Airway epithelial cell (primary cell): ENCODE data around the gene TMEM250. TPM values are rescaled to one million over a fixed set of nuclear protein-coding genes. Genes with fewer than 3 reads are reported as not detected.

Source experiments
- total RNA-seq: library from RNA; depleted of rRNA; stranded (reverse); fragments of >200 nt; gene quantifications from 2 replicates; pipeline ENCODE4 v1.2.3, GENCODE V29; 2015

Gene TMEM250, protein sequence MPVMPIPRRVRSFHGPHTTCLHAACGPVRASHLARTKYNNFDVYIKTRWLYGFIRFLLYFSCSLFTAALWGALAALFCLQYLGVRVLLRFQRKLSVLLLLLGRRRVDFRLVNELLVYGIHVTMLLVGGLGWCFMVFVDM
- 58.1 and 58.7 TPM in 2 replicates for total RNA-seq

DNA sequence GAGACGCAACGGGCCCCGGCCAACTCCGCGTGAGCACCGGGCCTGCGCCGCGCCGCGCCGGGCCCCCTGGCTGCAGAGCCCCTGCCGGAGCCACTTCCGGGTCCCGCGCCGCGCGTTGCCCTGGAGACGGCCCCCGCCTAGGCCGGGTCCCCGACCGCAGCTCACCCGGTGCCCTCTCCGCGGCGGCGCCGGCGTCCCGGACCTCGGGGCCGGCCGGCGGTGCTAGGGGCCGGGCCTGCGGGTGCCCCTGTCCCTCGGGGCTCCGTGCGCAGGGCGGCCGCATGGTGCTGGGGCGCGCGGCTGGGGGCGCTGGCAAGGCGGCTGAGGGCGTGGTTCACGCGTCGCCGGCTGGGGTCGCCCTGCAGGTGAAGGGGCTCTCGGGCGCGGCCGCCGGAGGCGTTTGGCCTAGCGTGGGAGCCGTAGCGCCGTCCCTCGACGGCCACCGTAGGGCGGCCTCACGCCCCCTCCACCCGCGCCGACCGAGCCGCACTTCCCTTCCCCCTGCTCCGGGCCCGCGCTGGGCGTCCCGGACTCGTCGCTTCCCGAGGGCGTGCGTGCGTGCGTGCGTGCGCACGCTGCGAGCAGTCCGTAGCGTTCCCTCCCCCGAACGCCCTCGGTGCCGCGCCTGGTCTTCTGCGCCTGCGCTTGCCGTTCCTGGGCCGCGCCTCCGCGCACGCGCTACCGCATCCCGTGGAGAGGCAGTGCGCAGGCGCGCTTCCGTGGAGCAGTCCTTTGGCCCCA, at the start of gene TMEM250:
TMEM250 (minus strand) TSS at position 556 of the 741 bp plus-strand sequence. CDS start 1,975 bp downstream, outside the sequence.

DNA sequence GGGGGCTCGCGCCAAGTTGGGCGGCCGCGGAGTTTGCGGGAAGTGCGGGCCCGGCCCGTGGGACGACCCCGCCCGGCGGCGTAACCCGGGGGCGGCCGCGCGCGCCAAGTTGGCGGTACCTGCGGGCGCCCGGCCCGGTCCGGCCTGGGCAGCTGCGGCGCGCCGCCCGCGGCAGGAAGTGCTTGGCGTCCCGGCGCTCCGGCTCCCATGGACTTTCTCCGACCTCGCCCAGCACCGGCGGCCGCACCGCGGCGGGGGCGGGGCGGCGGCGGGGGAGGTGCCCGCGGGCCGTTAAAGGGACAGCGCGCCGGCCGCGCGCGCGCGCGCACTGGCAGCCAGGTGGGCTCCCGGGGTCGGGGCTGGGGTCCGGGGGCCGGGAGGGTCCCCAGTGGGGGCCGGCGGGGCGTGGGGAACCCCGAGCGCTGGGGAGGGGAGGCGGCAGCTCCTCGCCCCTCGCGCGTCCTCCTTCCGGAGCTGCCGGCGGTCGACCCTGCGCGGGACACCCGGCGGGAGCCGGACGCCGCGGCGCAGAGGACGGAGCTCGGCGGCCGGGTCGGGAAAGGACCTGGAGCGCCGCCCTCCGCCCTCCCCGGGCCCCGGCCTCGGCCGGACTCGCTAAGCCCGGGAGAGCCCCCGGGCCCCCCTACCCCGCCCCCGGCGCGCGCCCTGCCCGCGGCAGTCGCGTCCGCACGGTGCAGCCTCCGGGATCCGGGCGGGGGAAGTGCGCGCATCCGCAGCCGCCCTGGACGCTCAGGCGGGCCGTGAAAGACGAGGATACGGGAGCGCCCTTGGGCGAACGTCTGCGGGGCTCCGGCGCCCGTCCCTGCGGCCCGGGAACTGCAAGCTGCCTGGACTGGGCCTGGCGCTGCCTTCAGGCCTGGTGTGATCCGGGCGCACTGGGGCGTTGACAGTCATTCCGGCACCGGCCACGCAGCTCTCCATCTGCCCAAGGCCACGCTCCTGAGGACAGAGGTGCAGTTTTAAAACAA, 23.3 kb downstream of the TMEM250 start, which contains the start of gene NACC2:
NACC2 (minus strand) TSS at position 220 of the 989 bp plus-strand sequence. CDS start 44,768 bp downstream, outside the sequence.

Other genes with a start within 250 kb of the TMEM250 start
- 24.8 and 38.4 TPM in 2 replicates for gene CAMSAP1, start 211.3 kb downstream of the TMEM250 start, total RNA-seq
- 54.4 and 63.0 TPM in 2 replicates for gene UBAC1, start 157.5 kb downstream of the TMEM250 start, total RNA-seq
- 12.0 and 14.8 TPM in 2 replicates for gene NACC2, start 23.6 kb downstream of the TMEM250 start, total RNA-seq
- gene LHX3, start 86.3 kb upstream of the TMEM250 start, total RNA-seq = not detected in 2 replicates
- 8.5 and 14.7 TPM in 2 replicates for gene QSOX2, start 126.9 kb upstream of the TMEM250 start, total RNA-seq
- under 0.01 and 0.14 TPM in 2 replicates for gene CCDC187, start 185.2 kb upstream of the TMEM250 start, total RNA-seq
- gene GPSM1, start 208.7 kb upstream of the TMEM250 start, total RNA-seq = 10.3 and 13.2 TPM in 2 replicates
- gene DNLZ, start 244.9 kb upstream of the TMEM250 start, total RNA-seq = 47.7 and 54.0 TPM in 2 replicates